ENCODE data around the gene JPH4.

Gene JPH4

DNA sequence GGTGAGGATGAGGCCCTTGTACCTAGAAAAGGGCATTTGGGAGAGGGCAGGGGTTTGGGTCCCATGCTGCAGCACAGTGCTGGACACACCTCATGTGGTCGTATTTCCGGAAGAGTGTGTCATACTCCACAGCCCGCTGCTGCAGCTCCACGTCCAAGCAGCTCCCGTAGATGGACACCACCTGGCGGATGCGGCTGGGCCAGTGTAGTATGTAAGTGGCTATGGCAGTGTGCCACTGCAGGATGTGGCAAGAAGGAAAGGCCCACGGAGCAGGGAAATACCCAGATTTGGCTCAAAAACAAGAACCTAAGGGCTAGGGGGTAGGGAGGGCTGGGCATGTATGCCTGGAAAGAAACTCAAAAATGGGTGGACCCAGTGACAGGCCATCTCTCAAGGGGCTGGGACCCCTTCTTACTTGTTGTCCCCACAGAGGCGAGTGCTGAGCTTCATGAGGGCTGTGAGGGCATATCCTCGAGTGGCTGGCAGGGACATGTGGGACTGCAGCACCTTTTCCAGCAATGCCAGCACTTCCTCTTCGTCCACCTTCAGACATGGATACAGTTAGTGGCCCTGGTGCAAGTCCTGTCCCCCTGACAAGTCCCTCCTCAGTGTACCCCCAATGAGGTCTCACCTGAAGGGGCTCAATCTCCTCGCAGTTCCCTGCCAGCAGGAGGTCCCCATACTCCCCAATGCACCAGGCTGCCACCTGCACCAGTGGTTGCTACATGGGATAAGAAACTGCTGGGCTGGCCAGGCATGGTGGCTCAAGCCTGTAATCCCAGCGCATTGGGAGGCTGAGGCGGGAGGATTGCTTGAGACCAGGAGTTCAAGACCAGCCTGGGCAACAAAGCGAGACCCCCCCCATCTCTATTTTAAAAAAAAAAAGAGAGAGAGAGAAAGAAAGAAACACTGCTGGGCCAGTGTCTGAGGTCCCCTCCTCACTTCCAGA is 16.4 kb downstream of the JPH4 start:
- no peak for DNase-seq

DNA sequence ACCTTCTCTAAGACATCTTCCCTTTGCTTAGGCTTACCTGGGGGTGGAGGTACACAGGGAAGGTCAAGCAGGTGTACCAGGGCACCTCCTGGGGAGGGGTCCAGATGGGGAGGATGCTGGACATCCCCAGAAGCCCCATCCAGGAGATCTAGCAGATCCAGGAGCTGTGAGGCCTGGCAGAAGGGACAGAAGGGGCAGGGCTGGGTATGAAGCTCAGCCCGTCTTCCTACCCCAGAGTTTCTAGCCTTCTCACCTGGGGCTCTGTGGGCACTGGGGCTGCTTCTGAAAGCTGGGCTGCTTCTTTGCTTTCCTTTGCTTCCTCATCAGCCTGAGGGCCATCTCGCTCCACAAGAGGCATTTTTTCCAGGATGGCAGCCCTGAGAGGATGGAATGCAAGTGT is 17.3 kb downstream of the JPH4 start:
- DNase-seq: no peak

DNA sequence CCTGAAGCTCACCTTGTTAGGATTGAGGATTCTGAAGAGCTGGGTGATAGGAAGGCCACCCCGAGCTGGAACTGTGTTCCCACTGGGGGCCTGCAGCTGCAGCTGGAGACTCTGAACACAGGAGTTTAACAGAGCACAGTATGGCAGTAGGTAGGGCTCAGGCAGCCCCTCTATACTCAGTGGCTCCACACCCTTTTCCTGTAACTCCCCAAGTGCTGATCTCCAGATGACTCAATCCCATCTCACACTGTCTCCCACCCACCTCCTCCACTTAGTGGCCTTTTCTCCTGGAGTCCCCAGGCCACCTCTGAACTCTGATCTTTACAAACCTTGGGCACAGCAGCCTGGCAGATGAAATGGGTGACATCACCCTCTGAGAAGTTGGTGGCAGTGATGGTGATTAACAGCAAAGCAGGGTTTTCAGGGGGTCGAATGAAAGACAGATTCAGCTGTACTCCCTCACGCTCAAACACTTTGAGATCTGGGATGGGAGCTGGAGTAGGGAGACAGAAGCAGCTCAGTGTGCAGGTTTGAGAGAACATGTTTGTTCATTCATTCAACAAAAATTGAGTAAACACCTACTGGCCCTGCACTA is 18.6 kb downstream of the JPH4 start:
- DNase-seq: no peak

DNA sequence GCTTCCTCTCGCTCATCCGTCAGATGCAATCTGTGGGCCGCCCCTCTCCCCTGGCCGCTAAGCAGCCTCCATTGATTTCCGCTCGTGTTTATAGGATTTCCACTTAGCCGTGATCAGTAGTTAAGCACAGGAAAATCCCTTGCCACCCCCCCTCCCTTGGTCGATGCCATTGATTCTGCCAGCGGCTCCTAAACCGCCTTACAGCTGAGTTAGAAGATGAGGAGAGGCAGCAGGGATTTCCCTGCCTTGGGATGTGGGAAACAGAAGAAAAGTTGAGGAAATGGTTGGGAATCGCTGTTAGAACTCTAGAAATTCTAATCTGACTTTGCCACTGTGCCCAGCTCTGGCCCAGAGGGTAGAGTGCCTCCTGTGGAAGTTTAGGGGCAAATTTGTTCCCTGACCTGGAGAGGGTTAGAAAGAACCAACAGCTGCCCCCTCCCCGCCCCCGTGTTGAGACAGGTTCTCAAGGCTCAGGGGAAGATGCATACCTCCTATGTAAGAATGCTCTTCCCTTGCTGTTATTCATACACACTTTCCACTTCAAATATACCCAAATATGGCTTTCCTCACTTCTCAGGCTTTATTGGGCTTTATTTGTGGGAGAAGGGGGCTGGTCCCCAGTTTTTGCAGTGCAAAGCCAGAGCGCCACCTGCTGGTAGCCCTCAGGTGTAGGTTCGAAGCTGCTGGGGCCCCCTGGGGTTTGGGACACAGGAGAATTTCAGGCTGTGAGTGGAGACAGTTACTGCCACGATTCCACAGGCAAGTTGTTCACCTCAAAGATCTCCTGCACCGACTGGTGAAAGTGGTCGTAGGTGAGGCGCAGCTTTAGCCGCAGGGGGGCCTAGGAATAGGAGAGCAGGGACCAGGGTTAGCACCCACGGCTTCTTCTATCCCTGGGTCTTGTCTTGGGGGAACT is 19.3 kb downstream of the JPH4 start:
- peak; percentile 71 for DNase-seq

DNA sequence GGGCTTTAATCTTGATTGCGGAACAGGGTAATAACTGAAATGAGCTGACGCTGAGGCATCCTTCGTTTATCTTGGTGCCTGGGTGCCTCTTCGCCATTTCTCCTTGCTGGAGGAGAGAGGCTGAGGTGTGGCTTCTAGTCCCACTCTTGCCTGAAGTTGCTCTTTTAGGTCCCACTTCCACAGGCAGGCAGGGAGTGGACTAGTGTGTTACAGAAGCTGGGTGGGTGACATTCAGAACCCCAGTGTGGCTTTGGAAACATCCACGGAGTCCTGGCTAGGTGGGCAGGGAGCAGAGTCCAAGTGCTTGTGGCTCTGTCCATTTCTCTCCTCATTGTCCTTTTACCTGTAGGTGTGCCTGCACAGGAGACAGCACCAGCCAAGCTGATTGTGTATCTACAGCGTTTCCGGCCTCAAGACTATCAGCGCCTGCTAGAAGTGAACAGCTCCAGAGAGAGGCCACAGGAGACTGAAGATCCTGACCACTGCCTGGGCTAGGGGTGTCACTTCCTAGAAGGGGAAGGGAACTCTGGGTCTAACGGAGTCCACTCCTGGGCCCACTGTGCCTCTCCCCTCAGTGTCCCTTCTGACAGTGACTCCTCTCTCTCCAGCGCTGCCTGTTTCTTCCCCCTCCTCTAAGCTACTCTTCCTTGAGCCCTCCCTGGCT is 20.1 kb downstream of the JPH4 start:
- no peak for DNase-seq

DNA sequence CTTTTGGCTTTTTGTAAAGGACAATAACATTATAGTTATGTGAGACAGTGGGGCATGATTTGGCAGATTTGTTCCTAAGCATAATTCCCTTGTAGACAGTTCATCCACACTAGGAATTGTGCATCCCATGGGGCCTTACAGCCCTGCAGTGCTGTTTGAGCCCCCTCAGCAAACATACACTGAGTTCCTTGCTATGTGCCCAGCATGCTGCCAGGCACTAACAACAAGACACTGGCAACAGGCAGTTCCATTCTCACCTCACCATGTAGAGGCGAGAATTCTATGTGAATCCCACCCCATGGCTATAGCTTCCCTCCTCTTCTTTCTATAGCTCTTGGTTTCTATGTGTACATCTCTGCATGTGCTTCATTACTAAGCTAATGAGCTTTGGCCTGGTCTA is 20.6 kb downstream of the JPH4 start:
- no peak for DNase-seq

DNA sequence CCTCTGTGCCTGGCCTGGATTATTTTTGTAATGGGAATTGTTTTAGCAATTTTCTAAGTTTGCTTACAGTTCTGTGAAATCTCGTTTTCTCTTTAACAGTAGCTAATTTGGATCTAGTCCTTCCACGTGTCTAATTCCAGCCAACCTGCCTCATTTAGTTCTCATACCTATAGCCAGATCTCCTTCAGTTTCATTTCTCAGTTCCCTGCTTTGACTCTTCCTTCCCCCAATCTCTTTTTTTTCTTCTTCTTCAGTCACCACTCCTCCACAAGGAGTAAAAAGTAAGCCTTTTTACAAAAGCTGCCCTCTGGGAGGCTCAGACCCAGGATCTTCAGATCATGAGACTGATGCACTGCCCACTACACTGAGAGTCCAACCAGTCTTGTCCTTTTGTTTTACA is 21.1 kb downstream of the JPH4 start:
- DNase-seq: no peak

DNA sequence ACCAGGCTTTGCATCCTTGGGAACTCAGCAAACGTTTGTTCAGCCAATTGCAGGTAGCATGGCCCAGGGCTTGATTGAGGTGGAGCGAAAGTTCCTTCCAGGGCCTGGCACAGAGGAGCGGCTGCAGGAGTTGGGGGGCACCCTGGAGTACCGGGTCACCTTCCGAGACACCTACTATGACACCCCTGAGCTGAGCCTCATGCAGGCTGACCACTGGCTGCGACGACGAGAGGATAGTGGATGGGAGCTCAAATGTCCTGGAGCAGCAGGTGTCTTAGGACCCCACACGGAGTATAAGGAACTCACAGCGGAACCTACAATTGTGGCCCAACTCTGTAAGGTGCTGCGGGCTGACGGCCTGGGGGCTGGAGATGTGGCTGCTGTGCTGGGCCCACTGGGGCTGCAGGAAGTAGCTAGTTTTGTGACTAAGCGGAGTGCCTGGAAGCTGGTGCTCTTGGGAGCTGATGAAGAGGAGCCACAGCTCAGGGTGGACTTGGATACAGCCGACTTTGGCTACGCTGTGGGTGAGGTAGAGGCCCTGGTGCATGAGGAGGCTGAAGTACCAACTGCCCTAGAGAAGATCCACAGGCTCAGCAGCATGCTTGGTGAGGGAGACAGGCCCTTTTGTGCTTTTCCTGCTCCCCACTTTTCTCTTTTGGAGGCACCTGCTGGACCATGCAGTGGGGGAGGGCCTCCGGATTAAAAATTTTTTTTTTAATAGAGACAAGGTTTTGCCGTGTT is 21.7 kb downstream of the JPH4 start:
- DNase-seq: no peak

DNA sequence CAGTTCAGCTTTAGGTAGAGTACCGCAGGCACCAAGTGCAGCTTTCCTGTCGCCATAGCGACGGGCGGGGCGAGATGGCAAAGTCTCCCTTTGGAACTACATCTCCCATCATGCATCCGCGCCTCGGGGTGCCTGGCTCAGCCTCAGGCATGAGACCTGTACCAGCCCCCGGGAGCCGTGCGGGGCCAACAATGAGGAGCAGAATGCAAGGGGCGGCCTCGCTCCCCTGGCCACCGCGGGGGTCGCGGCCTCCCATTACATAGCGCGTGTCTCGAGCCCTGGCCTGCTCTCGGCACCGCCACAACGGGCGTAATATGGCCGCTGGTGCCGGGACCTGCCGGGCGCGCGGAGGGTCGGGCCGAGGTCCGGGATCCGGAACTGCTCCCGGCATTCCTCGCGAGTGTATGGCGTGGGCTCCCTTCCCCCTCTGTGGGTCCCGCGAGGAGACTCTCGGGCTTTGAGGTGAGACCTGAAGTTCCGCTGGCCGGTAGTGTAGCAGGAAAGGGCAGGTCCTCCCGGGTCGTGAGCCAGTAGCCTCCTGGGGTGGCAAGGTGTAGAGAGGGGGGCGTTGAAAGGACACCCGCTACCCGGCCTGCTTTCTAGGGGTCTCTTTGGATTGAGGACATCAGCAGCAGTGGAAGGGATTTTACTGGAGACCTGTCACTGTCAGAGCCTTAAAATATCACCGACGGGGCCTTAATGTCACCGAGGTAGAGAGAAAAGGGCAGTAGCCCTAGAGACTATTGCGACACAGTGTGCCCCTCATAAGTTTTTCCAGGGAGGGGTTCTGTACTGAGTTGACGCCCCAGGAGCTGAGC is 22.5 kb downstream of the JPH4 start, which contains the start of gene THTPA:
Gene THTPA (plus strand): TSS at position 390 of the 818 bp plus-strand sequence. CDS start 487 bp downstream, outside the sequence.
- DNase-seq: peak; percentile 94

DNA sequence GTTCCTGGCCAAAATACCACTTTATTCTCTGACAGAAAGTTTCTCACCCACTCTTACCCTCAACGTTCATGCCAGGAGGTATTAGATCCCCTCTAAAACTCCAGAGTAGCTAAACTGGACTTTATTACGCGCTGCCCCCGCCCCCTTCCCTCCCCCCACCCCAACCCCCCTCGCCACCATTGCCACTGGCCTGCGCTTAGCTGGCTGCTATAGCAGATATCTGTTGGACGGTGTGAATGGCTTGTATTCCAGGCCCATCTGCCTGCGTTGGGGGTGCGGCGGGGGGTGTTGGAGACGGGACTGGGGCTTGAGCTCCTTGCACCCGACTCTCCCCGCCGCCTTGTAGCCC is 23.1 kb downstream of the JPH4 start:
- no peak for DNase-seq

DNA sequence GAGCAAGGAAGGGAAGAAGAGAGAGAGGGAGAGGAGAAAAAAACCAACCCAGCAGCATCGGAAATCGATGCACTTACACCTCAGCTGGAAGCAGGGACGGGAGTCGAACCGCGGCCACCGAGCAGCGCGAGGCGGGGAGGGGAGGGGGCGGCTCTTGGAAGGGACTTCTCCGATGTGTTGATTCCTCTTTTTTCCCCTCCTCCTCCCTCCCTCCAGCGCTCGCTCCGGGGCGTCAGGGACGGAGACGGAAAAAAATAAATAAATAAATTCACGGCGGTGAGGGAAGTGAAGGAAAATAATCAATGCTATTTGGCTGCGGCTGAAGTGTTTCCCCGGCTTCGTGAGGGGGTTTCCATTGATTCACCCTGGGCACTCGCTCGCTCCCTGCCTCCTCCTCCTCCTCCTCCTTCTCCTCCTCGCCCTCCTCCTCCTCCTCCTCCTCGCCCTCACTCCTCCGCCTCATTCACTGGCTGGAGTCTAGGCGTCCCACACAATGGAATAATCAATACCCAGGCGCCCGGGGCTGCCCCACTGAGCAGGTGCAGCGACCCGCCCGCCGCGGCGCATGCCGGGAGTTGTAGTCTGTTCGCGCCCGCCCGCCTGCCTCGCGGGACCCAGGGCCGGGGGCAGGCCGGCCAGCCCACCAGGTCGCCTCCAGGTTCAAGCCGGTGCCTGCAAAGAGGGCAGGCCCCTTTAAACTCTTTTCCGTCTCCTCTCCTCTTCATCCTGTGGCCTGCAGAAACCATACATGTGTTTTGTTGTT is 27.1 kb downstream of the JPH4 start, which contains the start of gene ZFHX2:
Gene ZFHX2 (minus strand): TSS at position 500 of the 763 bp plus-strand sequence. CDS start 16,440 bp downstream, outside the sequence.
- DNase-seq: peak; percentile 79

DNA sequence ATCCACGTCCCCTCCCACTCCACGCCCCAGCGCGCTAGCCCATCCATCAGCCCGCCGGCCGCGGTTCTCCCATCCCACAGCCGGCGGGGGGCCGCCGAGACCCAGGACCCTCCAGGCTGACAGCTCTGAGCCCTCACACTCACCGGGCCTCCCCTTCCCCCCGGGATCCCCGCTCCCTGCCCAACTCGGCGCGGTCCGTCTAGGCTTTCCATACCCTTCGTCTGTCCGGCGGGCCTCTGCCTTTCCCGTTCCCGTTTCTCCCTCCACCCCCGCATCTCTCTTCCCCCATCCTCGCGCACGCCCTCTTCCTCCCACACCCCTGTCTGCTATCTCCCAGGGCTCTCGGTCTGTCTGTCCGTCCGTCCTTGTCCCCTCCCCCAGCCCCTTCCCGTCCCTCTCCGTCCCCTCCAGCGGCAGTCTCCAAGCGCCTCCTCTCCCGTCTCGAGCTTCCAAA is 27.8 kb downstream of the JPH4 start:
- DNase-seq: no peak

DNA sequence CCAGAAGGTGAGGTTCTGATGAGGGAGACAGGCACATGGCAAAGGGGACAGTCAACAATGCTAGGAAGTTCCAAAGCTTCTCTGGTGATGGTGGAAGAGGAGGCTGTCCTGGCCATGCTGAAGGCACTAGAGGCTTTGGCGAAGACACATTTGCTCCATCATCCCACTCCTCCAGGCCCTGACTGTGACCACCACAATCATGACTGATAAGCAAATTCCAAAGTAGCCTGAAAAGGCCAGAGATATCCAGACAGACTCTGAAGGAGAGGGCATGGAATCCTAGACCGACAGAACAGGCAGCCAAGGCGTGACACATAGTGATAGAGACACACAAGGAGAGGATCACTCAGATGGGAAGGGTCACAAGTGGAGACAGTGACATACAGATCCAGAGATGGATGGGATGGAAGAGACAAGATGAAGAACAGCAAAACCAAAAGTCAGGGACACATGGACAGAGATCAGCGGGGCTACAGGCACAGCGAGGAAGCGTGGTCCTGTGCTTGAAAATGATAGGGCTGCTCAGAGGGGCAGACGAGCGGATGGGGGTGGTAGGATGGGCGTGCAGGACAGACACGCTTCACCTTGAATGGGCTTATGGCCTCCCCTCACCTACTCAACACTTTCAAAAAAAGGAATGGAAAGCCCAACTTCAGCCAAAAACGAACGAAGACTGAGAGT is 28.3 kb downstream of the JPH4 start:
- no peak for DNase-seq

DNA sequence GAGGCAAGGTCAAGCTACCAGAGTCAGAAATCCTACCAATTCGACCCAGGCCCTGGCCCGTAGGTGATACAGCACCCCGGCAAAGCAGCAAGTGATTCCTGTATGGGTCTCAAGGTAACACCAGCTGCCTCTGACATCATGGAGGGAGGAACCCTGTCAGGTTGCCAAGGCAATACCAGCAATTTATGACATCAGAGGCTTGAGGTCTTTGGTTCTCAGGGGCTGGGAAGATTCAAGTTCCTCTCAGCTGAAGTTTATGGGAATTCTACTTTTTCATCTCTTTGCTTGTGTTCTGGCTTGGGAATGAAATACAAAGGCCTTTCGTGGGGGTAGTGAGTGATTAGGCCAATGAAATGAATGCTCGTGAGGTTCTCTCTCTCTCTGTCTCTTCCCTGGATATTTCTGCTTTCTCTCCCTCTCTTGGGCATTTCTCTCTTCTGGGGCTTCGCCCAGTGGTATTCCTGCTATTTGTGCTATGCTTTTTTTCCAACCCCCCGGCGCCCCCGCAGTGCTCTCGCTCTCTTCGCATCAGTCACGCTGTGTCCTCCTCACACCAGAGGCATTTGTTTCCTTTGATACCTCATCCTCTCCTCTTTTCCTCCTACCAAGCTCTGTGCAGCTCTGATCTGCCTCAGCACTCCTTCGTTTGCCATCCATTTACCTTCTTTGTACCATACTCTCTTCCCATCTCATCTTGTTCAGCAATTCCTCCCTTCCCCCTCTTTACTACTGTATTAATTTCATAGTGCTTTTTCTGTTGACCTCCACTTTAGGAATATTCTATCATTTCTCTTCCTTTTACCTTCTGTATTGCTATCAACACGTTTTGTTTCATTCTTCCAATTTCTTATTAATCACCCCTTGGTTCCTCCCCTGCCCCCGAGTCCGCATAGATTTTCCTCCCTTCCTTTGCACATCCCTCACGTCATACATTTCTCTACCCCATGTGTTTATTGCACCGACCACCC is 30.0 kb downstream of the JPH4 start:
- DNase-seq: no peak

DNA sequence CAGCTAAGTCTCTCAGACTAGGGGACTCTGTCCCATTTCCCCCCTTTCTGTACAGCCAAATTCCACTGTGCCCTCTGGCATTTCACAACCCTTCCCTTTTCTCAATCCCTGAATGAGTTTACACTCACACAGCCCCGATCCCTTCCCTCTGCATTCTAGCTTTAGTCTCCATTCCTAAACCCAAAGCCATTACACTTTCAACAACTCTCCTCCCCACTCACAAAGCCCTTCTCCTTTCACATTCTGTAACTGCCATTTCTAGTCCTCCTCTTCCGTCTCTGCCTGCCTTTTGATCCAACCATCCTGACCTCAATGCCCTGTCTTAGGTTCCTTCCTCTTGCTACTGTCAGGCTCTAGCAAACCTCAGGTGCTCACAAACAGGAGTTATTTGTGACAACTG is 30.7 kb downstream of the JPH4 start:
- no peak for DNase-seq

DNA sequence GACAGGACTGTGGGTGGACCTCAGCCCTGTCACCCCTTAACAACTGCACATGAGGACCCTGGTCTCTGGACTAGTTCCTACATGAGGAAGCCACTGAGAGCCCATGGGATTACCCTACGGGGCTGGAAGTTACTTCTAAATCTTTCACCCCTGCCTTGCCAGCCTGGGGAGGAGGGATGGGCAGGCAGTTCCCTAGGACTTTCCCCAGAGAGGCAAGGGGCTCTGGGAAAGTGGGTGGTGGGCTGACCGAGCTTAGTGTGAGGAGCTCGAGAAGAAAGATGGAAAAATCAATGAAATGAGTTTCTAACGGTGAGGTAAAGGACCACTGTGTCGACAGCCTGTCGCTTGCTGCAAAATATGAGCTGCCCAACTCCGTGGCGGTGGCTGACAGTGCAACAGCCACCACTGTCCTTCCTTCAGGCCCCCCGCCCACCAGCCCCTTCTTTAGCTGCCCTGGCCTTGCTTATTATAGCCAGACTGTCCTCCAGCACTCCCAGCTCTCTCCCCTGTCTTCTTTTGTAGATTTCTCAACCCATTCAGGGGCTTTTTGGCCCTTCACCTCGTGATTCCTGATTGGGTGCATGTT is 32.0 kb downstream of the JPH4 start:
- DNase-seq: no peak

DNA sequence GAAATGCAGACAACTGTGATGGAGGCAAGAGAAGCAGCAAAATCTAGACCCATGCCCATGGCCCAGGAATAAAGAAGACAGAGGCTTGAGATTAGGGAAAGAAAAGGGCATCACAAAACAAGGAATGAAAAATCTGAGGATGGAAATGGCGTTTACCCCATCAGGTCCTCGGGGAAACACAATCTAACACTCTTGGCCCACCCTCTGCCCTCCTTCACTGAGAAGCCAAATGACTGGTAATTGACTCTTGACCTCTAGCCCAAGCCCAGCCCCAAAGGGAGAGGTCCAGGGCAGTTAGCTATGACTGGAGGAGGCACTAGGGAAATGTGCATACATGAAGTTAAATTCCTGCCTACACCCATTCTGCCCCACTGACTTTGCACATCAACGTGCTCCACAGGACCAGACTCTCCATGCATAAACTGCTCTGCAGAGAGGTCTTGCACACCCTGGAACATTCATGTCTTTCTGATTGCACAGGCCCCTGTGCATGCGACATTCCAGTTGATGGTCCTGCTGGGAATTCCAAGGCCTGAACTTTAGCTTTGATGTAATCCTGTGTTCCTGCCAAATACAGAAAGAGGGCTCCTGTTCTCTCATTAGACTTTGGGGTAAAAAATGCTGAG is 32.7 kb downstream of the JPH4 start:
- no peak for DNase-seq
